22Rv1 (cell line): Measurements from ENCODE around the gene NPDC1.

Source experiments
- CTCF ChIP-seq: fragments of 450-650 bp; IDR thresholded peaks from 2 replicates; pipeline ENCODE4 v1.5.1; 2017; ENCODE audit warnings: mild to moderate bottlenecking
- ZFX ChIP-seq: fragments of 450-650 bp; IDR thresholded peaks from 2 replicates; pipeline ENCODE4 v1.6.1; 2017; ENCODE audit warnings: antibody characterized with exemption, borderline replicate concordance

GRCh38 chr9:137083394-137084004 is 37.5 kb upstream of the NPDC1 start:
- TF ChIP-seq CTCF (no peak), ZFX (no peak)
